ENCODE results near the gene LILRA2. TPM values are rescaled to one million over a fixed set of nuclear protein-coding genes. Genes with fewer than 3 reads are reported as not detected.

LILRA2 gene
- total and polyA plus RNA-seq, 2 of the 8 experiments (the other 6 are each of a cell fraction or from before 2014, with no cell fraction given): not detected

- Histone ChIP-seq H4K20me1 (replicated peaks in 1 of 2; ENCODE audit: control insufficient read depth in 1 of 2, insufficient read depth in 2 of 2, low read length in 2 of 2) (no peaks in the 10 kb centered on the region), H3K79me1 (ENCODE audit: low read depth, low read length) (no peaks in the 10 kb centered on the region), H3K4me1 (replicated peaks in 1 of 4; ENCODE audit: control insufficient read depth in 3 of 4, insufficient read depth in 4 of 4, low read length in 3 of 4) (no peaks in the 10 kb centered on the region), H2AK5ac (ENCODE audit: low read depth, low read length) (no peak overlapping the region), H3K23ac (ENCODE audit: insufficient read length) (no peak overlapping the region), H4K5ac (ENCODE audit: insufficient read length, low read depth, low read length) (no peak overlapping the region), H3K79me2 (ENCODE audit: control insufficient read depth in 1 of 2, insufficient read depth in 2 of 2, low read length in 2 of 2) (no peaks in the 10 kb centered on the region), H2BK15ac (ENCODE audit: low read length) (no peak overlapping the region), H3K14ac (ENCODE audit: insufficient read length) (no peak overlapping the region), H3K4me2 (ENCODE audit: insufficient read depth in 1 of 2, low read depth in 2 of 2, low read length in 2 of 2) (no peak overlapping the region), H2AFZ (ENCODE audit: low read length) (no peak overlapping the region), H4K8ac (ENCODE audit: extremely low read depth, insufficient read depth, low read length) (no peak overlapping the region), H3K9ac (replicated peaks in 1 of 4; ENCODE audit: extremely low read depth in 1 of 4, low read depth in 3 of 4, low read length in 3 of 4) (no peak overlapping the region), H3K4ac (replicated peaks; ENCODE audit: insufficient read length, low read depth, low read length) (no peak overlapping the region), H3K36me3 (ENCODE audit: control insufficient read depth in 2 of 4, insufficient read depth in 4 of 4, low read length in 3 of 4) (no peaks in the 10 kb centered on the region), H3K27me3 (replicated peaks in 1 of 4; ENCODE audit: control insufficient read depth in 3 of 4, extremely low read depth in 1 of 4, insufficient read depth in 3 of 4, low read length in 3 of 4) (no peaks in the 10 kb centered on the region), H3K4me3 (ENCODE audit: extremely low read depth in 1 of 4, insufficient read depth in 2 of 4, low read depth in 3 of 4, low read length in 4 of 4) (no peak overlapping the region), H4K91ac (replicated peaks; ENCODE audit: insufficient read length, low read length) (no peak overlapping the region), H3K9me3 (ENCODE audit: insufficient read depth in 2 of 2, low read depth in 1 of 2, low read length in 1 of 2) (peaks cover 66 to 83% of the 10 kb centered on the region in 2 experiments), H2BK120ac (replicated peaks; ENCODE audit: low read depth, low read length) (no peak overlapping the region), H3K27ac (ENCODE audit: low read depth, low read length) (no peak overlapping the region), H3K18ac (ENCODE audit: extremely low read depth, low read length) (no peak overlapping the region), H3K56ac (replicated peaks; ENCODE audit: insufficient read length, low read depth, low read length) (no peak overlapping the region), H3K23me2 (ENCODE audit: low read depth, low read length) (no peaks in the 10 kb centered on the region), H2BK20ac (ENCODE audit: low read length) (no peak overlapping the region), H2BK12ac (ENCODE audit: low read depth, low read length) (no peak overlapping the region), H2BK5ac (ENCODE audit: low read depth, low read length) (no peak overlapping the region)
- WGBS, 2 experiments (ENCODE audit: extremely low coverage in 1 of 2, insufficient coverage in 1 of 2, insufficient read length in 1 of 2, insufficient replicate concordance in 2 of 2, low coverage in 1 of 2, low lambda C conversion rate in 2 of 2, missing lambda C conversion rate in 1 of 2): 35% methylated on average over 4 of the region's 4 CpGs; no CpG with 5 or more reads in 1 of the 2 experiments
- ChIA-PET POLR2A (ENCODE audit: partially characterized antibody) (no interaction called here), CTCF (ENCODE audit: partially characterized antibody) (no interaction called here)
- DNase-seq (ENCODE audit: low read depth in 1 of 2, low spot score in 2 of 2) (no peak), FAIRE-seq (no peak)
- no peak for TF ChIP-seq RNF2 (IDR thresholded peaks at IDR 0.05; ENCODE audit: borderline replicate concordance, low read depth, low read length, missing control alignments, poor library complexity, severe bottlenecking)
- no peak for TF ChIP-seq KDM5A (IDR thresholded peaks at IDR 0.05; ENCODE audit: low read length)
- no peak for TF ChIP-seq GABPA (IDR thresholded peaks at IDR 0.05; ENCODE audit: borderline replicate concordance, insufficient read depth, low read length)
- no peak for TF ChIP-seq NRF1 (IDR thresholded peaks at IDR 0.05; ENCODE audit: low read depth, low read length)
- no peak for TF ChIP-seq EZH2 (IDR thresholded peaks at IDR 0.05; ENCODE audit: low read depth, low read length, severe bottlenecking)
- no peak for TF ChIP-seq SP4 (IDR thresholded peaks at IDR 0.05; ENCODE audit: low read length)
- no peak for TF ChIP-seq SUZ12 (IDR thresholded peaks at IDR 0.05; ENCODE audit: low read length)
- TF ChIP-seq RBBP5 (IDR thresholded peaks at IDR 0.05; ENCODE audit: borderline replicate concordance, low read depth, low read length): no peak
- TF ChIP-seq TCF12 (IDR thresholded peaks at IDR 0.05; ENCODE audit: low read depth, low read length): no peak
- no peak for TF ChIP-seq FOSL1 (IDR thresholded peaks at IDR 0.05; ENCODE audit: insufficient read depth, low read depth, low read length)
- TF ChIP-seq, protein P1, sequence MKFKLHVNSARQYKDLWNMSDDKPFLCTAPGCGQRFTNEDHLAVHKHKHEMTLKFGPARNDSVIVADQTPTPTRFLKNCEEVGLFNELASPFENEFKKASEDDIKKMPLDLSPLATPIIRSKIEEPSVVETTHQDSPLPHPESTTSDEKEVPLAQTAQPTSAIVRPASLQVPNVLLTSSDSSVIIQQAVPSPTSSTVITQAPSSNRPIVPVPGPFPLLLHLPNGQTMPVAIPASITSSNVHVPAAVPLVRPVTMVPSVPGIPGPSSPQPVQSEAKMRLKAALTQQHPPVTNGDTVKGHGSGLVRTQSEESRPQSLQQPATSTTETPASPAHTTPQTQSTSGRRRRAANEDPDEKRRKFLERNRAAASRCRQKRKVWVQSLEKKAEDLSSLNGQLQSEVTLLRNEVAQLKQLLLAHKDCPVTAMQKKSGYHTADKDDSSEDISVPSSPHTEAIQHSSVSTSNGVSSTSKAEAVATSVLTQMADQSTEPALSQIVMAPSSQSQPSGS (IDR thresholded peaks at IDR 0.05; ENCODE audit: low read length): no peak
These were observed 461 bp downstream of the LILRA2 start for GRCh38 chr19:54574051-54574450.

All from H1 (cell line).